Left ventricle myocardium superior (tissue), 1 donor: ENCODE data around the gene NOXA1. TPM values are rescaled to one million over a fixed set of nuclear protein-coding genes. Genes with fewer than 3 reads are reported as not detected.

Experiments
- ATAC-seq: fragments of 200-7000 bp; cut with Tn5 transposase; one replicate; pipeline ENCODE4 v1.9.1; 2020; ENCODE audit warnings: mild to moderate bottlenecking, moderate library complexity
- DNase-seq: peaks from one replicate; pipeline ENCODE4 v3.0.0-alpha.2; 2020
- intact Hi-C: fragments of 100-400 bp; cut with micrococcal nuclease; formaldehyde crosslinking; loops from one replicate; pipeline ENCODE4 v1.11.0; 2022
- total RNA-seq: library from RNA; stranded (reverse); fragmentation: NEBNext Ultra II Directional; extraction: Animal tissue kit (Norgen Biotek cat#: 25700); gene quantifications from one replicate; pipeline ENCODE4 v1.2.1, GENCODE V29; 2021
- donor health status: DM: no; HTN: yes; CAD: no; lungs with severe emphysema.

The NOXA1 gene
- total RNA-seq, 1 donor from 2014 or later, result 1.9 TPM

- intact Hi-C loops, result no loop called here
- DNase-seq (peak; percentile 25), ATAC-seq (no peak)
Measured at GRCh38 chr9:137434498-137435380, 11.5 kb downstream of the NOXA1 start.

- intact Hi-C loops, result no loop called here
- DNase-seq, result peak; percentile 21
- no peak for ATAC-seq
Measured at GRCh38 chr9:137435381-137435891, 12.2 kb downstream of the NOXA1 start.

GRCh38 chr9:137435980-137436760 is 13.0 kb downstream of the NOXA1 start:
- intact Hi-C loops, result no loop called here
- ATAC-seq (peak; percentile 49), DNase-seq (peak; percentile 57)

GRCh38 chr9:137436761-137437600 is 13.8 kb downstream of the NOXA1 start:
- DNase-seq (peak; percentile 19), ATAC-seq (no peak)
- intact Hi-C loops, result no loop called here

GRCh38 chr9:137437691-137438590 is 14.7 kb downstream of the NOXA1 start:
- intact Hi-C loops, result no loop called here
- no peak for ATAC-seq
- peak; percentile 23 for DNase-seq

- ATAC-seq (no peak), DNase-seq (peak; percentile 14)
- intact Hi-C loops, result no loop called here
Measured at GRCh38 chr9:137438591-137439157, 15.5 kb downstream of the NOXA1 start.

- DNase-seq (peak; percentile 24), ATAC-seq (no peak)
- intact Hi-C loops, result no loop called here
Measured at GRCh38 chr9:137439158-137439714, 16.0 kb downstream of the NOXA1 start.

GRCh38 chr9:137441289-137441934 is 18.2 kb downstream of the NOXA1 start, which contains the start of gene ENTPD8:
Gene ENTPD8 (minus strand): TSS chr9:137441357. CDS start chr9:137438285, 3,072 bp downstream.
- intact Hi-C loops, result no loop called here
- peak; percentile 21 for ATAC-seq
- peak; percentile 41 for DNase-seq

GRCh38 chr9:137441935-137442321 is 18.7 kb downstream of the NOXA1 start:
- no peak for ATAC-seq
- DNase-seq, result no peak
- intact Hi-C loops, result no loop called here

- DNase-seq (peak; percentile 9), ATAC-seq (no peak)
- intact Hi-C loops, result no loop called here
Measured at GRCh38 chr9:137444106-137444790, 21.1 kb downstream of the NOXA1 start.

GRCh38 chr9:137445275-137445807 is 22.1 kb downstream of the NOXA1 start:
- DNase-seq, result peak; percentile 83
- peak; percentile 68 for ATAC-seq
- intact Hi-C loops, result no loop called here

GRCh38 chr9:137445930-137446431 is 22.8 kb downstream of the NOXA1 start:
- peak; percentile 7 for ATAC-seq
- peak; percentile 27 for DNase-seq
- intact Hi-C loops, result no loop called here

- ATAC-seq (no peak), DNase-seq (peak; percentile 31)
- intact Hi-C loops, result no loop called here
Measured at GRCh38 chr9:137446851-137447471, 23.8 kb downstream of the NOXA1 start.

- ATAC-seq (no peak), DNase-seq (peak; percentile 31)
- intact Hi-C loops, result no loop called here
Measured at GRCh38 chr9:137447722-137448601, 24.8 kb downstream of the NOXA1 start.

GRCh38 chr9:137448602-137448962 is 25.4 kb downstream of the NOXA1 start:
- no peak for ATAC-seq
- no peak for DNase-seq
- intact Hi-C loops, result no loop called here
